COR-L47 (cell line): ENCODE results near the gene PURB.
A peak's percentile ranks its signal among the peaks of the same experiment; 100 is the strongest.
"Not testable (repeated sequence)": the region's sequence is repeated elsewhere in the genome, so short reads cannot be mapped to it uniquely, and the experiment has no call there.

ENCODE experiments used
- DNase-seq: peaks from one replicate; lab custom pipeline; 2025; lab: John Stamatoyannopoulos, UW

PURB gene

DNA sequence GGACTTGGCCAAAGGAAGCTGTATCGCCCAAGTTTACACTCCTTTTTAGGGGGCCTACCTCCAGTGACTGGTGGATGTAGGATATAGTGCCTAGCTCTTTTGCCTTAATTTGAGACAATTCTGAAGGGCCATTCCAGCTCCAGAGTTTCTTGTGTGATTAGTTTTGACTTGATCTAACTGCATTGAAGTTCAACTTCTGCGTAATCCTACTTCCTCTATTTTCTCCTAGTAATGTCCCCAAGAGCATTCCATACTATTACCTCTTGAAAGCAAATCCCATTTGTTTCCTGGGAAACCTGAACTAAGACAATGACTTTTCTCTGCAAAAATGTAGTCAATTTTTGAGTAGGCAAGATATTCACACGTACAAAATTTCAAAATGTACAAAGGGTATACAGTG is 32.7 kb downstream of the PURB start:
- no peak for DNase-seq

- no peak for DNase-seq
Measured at GRCh38 chr7:44849885-44850544, 35.3 kb downstream of the PURB start.

GRCh38 chr7:44849259-44849884 is 36.0 kb downstream of the PURB start:
- no peak for DNase-seq

DNA sequence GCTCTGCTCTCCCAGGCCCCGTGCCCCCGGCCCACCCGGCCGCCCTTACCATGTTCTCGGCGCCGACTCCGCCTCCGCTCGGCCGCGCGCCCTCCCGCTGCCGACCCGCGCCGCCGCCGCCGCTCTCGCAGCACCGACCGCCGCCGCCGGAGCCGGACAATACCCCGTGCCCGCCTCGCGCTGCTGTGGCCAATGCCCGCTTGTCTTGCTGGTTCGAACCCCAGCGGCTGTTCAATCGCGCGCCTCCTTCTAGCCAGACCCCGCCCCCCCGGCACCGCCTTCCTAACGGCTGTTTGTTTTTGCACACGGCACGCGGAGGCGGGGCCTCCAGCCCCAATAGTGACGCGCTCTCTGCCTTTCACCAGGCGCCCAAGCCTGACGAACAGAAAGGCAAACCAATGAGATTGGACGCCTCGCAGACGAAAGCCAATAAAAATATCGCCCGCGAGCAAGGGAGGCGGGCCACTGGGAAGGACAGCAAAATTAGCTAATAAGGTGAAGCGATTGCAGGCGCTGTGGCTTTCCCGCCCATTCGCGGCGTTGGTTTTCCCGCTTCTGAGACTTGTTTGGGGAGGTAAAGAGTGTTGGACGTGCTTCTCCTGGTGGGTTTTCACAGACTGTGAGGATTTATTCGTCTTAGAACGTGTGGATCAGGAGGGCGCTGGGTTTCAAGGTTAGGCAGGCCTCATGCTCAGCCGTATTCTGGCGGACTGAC is 37.3 kb downstream of the PURB start, which contains the start of gene H2AZ2:
Gene H2AZ2, minus strand, starts transcription at position 168 of the 715 bp plus-strand sequence. Its CDS starts 116 bp downstream, at position 52.
- DNase-seq, result peak; percentile 100

- peak; percentile 92 for DNase-seq
Measured at GRCh38 chr7:44847509-44847919, 37.8 kb downstream of the PURB start.

DNA sequence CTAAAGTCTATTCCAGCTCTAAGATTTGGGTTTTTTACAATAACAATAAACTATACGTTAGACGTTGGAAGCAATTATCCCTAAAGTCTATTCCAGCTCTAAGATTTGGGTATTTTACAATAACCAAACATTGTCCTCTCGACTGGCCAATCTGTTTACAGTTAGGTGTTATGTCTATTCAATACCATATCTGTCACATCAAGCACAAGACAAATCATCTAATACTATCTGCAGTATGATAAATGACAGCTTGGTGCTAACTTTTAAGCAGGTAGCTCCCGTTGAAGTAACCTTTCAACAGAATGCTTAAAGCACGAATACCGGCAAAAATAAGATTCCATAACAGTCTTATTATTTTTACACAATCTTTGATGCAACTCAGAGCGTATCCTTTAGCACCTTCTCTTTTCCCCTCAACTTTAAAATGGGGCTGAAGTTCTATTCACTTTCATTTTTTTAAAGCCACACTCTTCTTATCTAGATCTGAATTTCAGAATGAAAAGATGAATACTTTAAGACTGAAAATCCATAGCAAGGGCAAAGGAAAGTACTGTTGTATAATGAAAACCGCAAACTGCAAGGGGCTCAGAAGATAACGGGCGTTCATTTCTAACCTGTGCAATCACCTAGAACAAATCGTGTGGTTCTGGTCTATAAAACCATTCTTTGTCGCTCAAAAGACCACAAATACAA is 38.4 kb downstream of the PURB start:
- DNase-seq, result no peak

DNA sequence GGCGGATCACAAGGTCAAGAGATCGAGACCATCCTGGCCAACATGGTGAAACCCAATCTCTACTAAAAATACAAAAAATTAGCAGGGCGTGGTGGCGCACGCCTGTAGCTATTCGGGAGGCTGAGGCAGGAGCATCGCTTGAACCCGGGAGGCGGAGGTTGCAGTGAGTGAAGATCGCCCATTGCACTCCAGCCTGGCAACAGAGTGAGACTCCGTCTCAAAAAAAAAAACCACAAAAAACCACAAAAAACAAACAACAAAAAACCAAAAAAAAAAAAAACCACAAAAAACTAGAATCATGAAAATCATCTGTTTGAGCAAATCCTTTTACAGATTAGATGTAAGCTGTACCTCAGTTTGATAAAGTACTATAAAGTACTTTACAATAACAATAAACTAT is 38.9 kb downstream of the PURB start:
- not testable (repeated sequence) for DNase-seq

GRCh38 chr7:44845451-44845850 is 39.9 kb downstream of the PURB start:
- DNase-seq, result no peak

GRCh38 chr7:44843440-44843839 is 41.9 kb downstream of the PURB start:
- not testable (repeated sequence) for DNase-seq

DNA sequence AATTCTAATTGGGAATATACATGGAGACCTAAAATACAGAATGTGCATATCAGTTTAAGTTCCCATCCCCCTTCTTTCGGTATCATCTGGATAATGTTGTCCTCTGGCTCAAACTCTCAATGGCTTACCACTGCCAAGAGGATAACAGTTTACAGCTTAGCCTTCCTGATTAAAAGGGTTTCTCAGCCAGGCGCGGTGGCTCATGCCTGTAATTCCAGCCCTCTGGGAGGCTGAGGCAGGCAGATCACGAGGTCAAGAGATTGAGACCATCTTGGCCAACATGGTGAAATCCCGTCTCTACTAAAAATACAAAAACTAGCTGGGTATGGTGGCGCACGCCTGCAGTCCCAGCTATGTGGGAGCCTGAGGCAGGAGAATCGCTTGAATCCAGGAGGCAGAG is 42.7 kb downstream of the PURB start:
- DNase-seq, result not testable (repeated sequence)

DNA sequence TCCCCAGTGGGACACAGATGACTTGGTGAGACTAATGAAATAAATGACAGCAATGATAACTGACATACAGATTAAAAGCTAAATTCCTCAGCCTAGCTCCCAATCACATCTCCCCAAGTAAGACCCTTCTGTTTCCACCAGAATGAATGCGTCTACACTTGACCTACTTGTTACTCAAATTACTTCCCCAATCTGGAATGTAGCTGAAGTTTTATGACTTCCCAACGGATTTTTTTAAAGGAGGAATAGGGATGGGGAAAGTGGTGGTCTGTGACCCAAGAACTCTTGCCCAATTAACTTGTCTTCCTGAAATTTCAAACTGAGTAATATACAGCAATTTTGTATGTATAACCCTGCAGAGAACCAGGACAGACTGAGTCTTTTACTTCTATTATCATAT is 46.6 kb downstream of the PURB start:
- DNase-seq, result no peak

DNA sequence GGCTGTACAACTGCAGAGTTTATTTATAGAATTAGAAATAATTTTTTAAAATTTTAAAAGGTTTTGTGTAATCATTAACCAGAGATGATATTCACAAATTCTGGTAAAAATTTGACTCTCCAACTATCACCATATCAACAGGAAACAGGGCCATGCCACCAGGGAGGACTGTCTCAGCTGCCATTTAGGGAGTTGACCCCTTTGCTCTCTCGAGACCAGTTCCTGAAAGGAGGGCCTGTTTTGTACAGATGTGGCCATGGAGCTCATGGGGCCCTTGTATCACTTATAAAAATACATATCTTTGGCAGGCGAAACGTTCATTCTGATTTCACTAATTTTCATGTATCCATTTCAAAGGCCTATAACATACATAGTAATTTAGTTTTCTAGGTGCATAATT is 57.8 kb downstream of the PURB start:
- no peak for DNase-seq
